ENCODE measurements around the gene FLOT1.

DNA sequence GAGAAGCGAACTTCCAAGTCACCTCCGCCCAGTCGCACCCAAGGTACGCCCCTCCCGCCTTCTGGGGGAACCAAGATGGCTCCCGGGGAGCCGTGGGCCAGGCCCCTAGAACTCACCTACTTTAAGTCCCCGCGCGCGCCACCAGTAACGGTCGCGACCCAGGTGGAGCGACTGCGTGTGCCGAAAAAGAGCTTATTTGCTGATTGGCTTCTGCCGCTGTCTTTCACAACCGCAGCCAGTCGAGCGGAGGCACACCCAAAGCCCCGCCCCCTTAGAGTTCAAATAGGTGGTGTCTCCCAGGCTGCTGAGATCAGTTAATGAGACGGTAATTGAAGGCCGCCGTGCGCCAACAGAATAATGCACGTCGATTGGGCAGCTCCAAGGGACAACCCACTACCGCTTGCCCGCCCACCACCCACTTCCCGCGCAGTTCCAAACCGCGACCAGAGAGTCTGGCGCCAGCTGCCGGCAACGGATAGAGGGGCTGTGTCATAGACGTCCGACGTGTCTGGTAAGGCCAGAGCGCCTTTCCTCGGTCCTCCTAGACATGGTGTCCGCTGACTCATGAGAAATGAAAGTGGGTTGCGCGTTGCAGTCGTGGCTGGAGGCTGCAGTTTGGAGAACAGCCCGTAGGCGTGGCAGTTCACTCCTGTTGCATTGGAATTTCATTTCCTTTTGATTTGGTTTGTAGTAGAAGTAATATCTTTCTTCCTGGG lies 25.2 kb downstream of the FLOT1 start, which contains the start of gene MDC1:
- TF ChIP-seq POLR2A (IDR thresholded peaks at IDR 0.05; ENCODE audit: low read depth, low read length) = peak; percentile 96
- peak; percentile 95 for TF ChIP-seq POLR2AphosphoS5 (IDR thresholded peaks at IDR 0.05; ENCODE audit: low read depth, low read length)
- TF ChIP-seq TAF1 (IDR thresholded peaks at IDR 0.05; ENCODE audit: borderline replicate concordance, low read depth, low read length) = peak; percentile 88
